Ovary (tissue), 3 donors: ENCODE data around the gene GOLGA1.

Source experiments
- EP300 ChIP-seq: sonication (generic); formaldehyde crosslinking; IDR thresholded peaks from one replicate; pipeline ENCODE4 v1.6.1; 2017; ENCODE audit warnings: antibody characterized with exemption
- POLR2A ChIP-seq: fragments of 450-650 bp; IDR thresholded peaks from one replicate; pipeline ENCODE4 v1.6.1; 2017; ENCODE audit warnings: antibody characterized with exemption, mild to moderate bottlenecking, moderate library complexity
- TF ChIP-seq, protein P1 (sequence below), 3 donors: fragments of 450-650 bp in 2 of 3; fragments of 200-600 bp in 1 of 3; IDR thresholded peaks; one replicate each; pipeline versions ENCODE4 v1.5.1 to v1.8.0; 2016 to 2022; ENCODE audit warnings: antibody characterized with exemption in 3 of 3, mild to moderate bottlenecking in 1 of 3
- donor health status: DM: no; HTN: no; CAD: no.

GRCh38 chr9:124940894-124941678 lies at the start of gene GOLGA1:
- TF ChIP-seq, protein P1, sequence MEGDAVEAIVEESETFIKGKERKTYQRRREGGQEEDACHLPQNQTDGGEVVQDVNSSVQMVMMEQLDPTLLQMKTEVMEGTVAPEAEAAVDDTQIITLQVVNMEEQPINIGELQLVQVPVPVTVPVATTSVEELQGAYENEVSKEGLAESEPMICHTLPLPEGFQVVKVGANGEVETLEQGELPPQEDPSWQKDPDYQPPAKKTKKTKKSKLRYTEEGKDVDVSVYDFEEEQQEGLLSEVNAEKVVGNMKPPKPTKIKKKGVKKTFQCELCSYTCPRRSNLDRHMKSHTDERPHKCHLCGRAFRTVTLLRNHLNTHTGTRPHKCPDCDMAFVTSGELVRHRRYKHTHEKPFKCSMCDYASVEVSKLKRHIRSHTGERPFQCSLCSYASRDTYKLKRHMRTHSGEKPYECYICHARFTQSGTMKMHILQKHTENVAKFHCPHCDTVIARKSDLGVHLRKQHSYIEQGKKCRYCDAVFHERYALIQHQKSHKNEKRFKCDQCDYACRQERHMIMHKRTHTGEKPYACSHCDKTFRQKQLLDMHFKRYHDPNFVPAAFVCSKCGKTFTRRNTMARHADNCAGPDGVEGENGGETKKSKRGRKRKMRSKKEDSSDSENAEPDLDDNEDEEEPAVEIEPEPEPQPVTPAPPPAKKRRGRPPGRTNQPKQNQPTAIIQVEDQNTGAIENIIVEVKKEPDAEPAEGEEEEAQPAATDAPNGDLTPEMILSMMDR (IDR thresholded peaks at IDR 0.05): peak in 2 of 3 donors; percentile 6 to 17
- peak; percentile 89 for TF ChIP-seq POLR2A
- TF ChIP-seq EP300: no peak
